Measurements from ENCODE around the gene DIPK1A.
"Not testable (repeated sequence)": the region's sequence is repeated elsewhere in the genome, so short reads cannot be mapped to it uniquely, and the experiment has no call there.

The DIPK1A gene

GRCh38 chr1:92913093-92913819, 48.0 kb downstream of the DIPK1A start:
- DNase-seq, result no peak

- no peak for DNase-seq
These were observed 51.2 kb downstream of the DIPK1A start for GRCh38 chr1:92910081-92910480.

- no peak for DNase-seq
These were observed 51.9 kb downstream of the DIPK1A start for GRCh38 chr1:92909321-92909720.

GRCh38 chr1:92907949-92908684, 53.1 kb downstream of the DIPK1A start:
- no peak for DNase-seq

GRCh38 chr1:92903765-92904164, 57.5 kb downstream of the DIPK1A start:
- DNase-seq, result no peak

- DNase-seq, result no peak
These were observed 58.9 kb downstream of the DIPK1A start for GRCh38 chr1:92902406-92902744.

- DNase-seq, result no peak
These were observed 59.4 kb downstream of the DIPK1A start for GRCh38 chr1:92901699-92902405.

- no peak for DNase-seq
These were observed 60.1 kb downstream of the DIPK1A start for GRCh38 chr1:92901126-92901525.

- no peak for DNase-seq
These were observed 60.7 kb downstream of the DIPK1A start for GRCh38 chr1:92900539-92900938.

GRCh38 chr1:92899780-92900179, 61.5 kb downstream of the DIPK1A start:
- DNase-seq, result no peak

GRCh38 chr1:92898053-92898452, 63.2 kb downstream of the DIPK1A start:
- DNase-seq, result not testable (repeated sequence)

- no peak for DNase-seq
These were observed 73.8 kb downstream of the DIPK1A start for GRCh38 chr1:92887465-92887864.

- DNase-seq, result no peak
These were observed 74.3 kb downstream of the DIPK1A start for GRCh38 chr1:92886886-92887419.

GRCh38 chr1:92884195-92884594, 77.1 kb downstream of the DIPK1A start:
- no peak for DNase-seq

- no peak for DNase-seq
These were observed 78.0 kb downstream of the DIPK1A start for GRCh38 chr1:92883297-92883696.

GRCh38 chr1:92882819-92883218, 78.4 kb downstream of the DIPK1A start:
- DNase-seq, result peak in 1 of 2 donors; percentile 26

- DNase-seq, result no peak
These were observed 79.9 kb downstream of the DIPK1A start for GRCh38 chr1:92881391-92881790.

GRCh38 chr1:92879316-92879968, 81.8 kb downstream of the DIPK1A start:
- DNase-seq, result no peak

GRCh38 chr1:92877792-92878191, 83.5 kb downstream of the DIPK1A start:
- DNase-seq, result no peak

GRCh38 chr1:92877081-92877711, 84.1 kb downstream of the DIPK1A start:
- no peak for DNase-seq

GRCh38 chr1:92876351-92876750, 84.9 kb downstream of the DIPK1A start:
- no peak for DNase-seq

GRCh38 chr1:92874987-92875386, 86.3 kb downstream of the DIPK1A start:
- no peak for DNase-seq

- no peak for DNase-seq
These were observed 88.5 kb downstream of the DIPK1A start for GRCh38 chr1:92872719-92873118.

Measured in bone marrow (tissue), 2 donors.